ENCODE results near the gene RGS6. TPM values are rescaled to one million over a fixed set of nuclear protein-coding genes. Genes with fewer than 3 reads are reported as not detected.

Gene RGS6
- total and polyA plus RNA-seq, 2 of the 4 experiments (the other 2 are of a cell fraction) = not detected

GRCh38 chr14:72553161-72553560 lies 620.9 kb downstream of the RGS6 start:
- Histone ChIP-seq H4K20me1 (ENCODE audit: insufficient read depth, low read length) (no peaks in the 10 kb centered on the region), H2BK120ac (ENCODE audit: low read depth, low read length) (no peak overlapping the region), H3K9ac (ENCODE audit: low read depth, low read length) (no peak overlapping the region), H2BK20ac (ENCODE audit: low read depth, low read length) (no peak overlapping the region), H3K23ac (ENCODE audit: low read depth, low read length) (no peak overlapping the region), H2BK15ac (ENCODE audit: low read depth, low read length) (no peak overlapping the region), H2BK5ac (ENCODE audit: low read depth, low read length, poor library complexity, severe bottlenecking) (no peak overlapping the region), H3K18ac (ENCODE audit: low read depth, low read length) (no peak overlapping the region), H4K8ac (ENCODE audit: low read depth in 2 of 2, low read length in 2 of 2) (no peak overlapping the region), H3K4me3 (ENCODE audit: insufficient read depth, low read depth, low read length) (no peak overlapping the region), H2AK9ac (replicated peaks; ENCODE audit: low read depth, low read length, poor library complexity) (no peak overlapping the region), H3K36me3 (ENCODE audit: control insufficient read depth, insufficient read depth, low read length) (no peaks in the 10 kb centered on the region), H4K5ac (ENCODE audit: low read depth, low read length) (no peak overlapping the region), H3K79me1 (ENCODE audit: low read depth in 1 of 2, low read length in 2 of 2) (no peaks in the 10 kb centered on the region), H2AFZ (replicated peaks; ENCODE audit: low read length, poor library complexity) (peak overlapping the region; percentile 27), H3K4me1 (ENCODE audit: control insufficient read depth, insufficient read depth, low read length) (0 out of 2 replicates have a peak, but pooled peaks cover 2% of the 10 kb centered on the region), H4K91ac (ENCODE audit: insufficient read depth, low read depth, low read length) (no peak overlapping the region), H3K14ac (replicated peaks; ENCODE audit: low read depth, low read length) (no peak overlapping the region), H3K9me3 (ENCODE audit: control insufficient read depth, insufficient read depth, low read length) (no peaks in the 10 kb centered on the region), H3K9me1 (ENCODE audit: insufficient read depth, low read length) (no peaks in the 10 kb centered on the region), H2AK5ac (ENCODE audit: low read depth, low read length) (no peak overlapping the region), H3K4ac (ENCODE audit: low read depth, low read length) (no peak overlapping the region), H3K27ac (ENCODE audit: insufficient read depth, low read length) (no peak overlapping the region), H3K4me2 (ENCODE audit: low read depth, low read length) (no peak overlapping the region), H3K27me3 (ENCODE audit: control insufficient read depth, insufficient read depth, low read length) (peaks cover 2% of the 10 kb centered on the region; the same call in 1 of the 2 replicates), H3K56ac (ENCODE audit: extremely low read depth, insufficient read depth, low read length) (no peak overlapping the region)
- ATAC-seq (ENCODE audit: low read depth) (no peak), DNase-seq (peak; percentile 17)
- no TSS peak for BruUV-seq (replicated peaks)
- dilution Hi-C loops (cut with HindIII; ENCODE audit: low sequenced_read_pairs, unreplicated experiment) (no loop called here), intact Hi-C loops (cut with micrococcal nuclease) (no loop called here), in situ Hi-C loops (cut with MboI; ENCODE audit: low sequenced_read_pairs) (no loop called here)
- WGBS, 2 experiments (ENCODE audit: extremely low coverage in 2 of 2, insufficient read length in 1 of 2) = 17% methylated on average over 4 of the region's 8 CpGs; no CpG with 5 or more reads in 1 of the 2 experiments
- POLR2A ChIA-PET (ENCODE audit: unreplicated experiment) = no interaction called here
- CTCF ChIA-PET = interaction anchor here (1.4 kb wide), 1 partner anchor 39 kb away, joined by 3 read pairs; no protein-coding TSS in a partner anchor
- TF ChIP-seq CHD1 (IDR thresholded peaks at IDR 0.05; ENCODE audit: low read depth, low read length) (no peak), FOS (IDR thresholded peaks at IDR 0.05; ENCODE audit: low read depth, low read length) (no peak), MAZ (IDR thresholded peaks at IDR 0.05; ENCODE audit: borderline replicate concordance, low read depth, low read length) (no peak), NFE2L2 (IDR thresholded peaks at IDR 0.05; ENCODE audit: low read depth, low read length) (no peak), BHLHE40 (IDR thresholded peaks at IDR 0.05; ENCODE audit: low read depth, low read length) (no peak), RFX5 (IDR thresholded peaks at IDR 0.05; ENCODE audit: low read depth, low read length) (no peak), SMC3 (IDR thresholded peaks at IDR 0.05; ENCODE audit: low read depth, low read length) (no peak), RAD21 (IDR thresholded peaks at IDR 0.05; ENCODE audit: low read length) (no peak), CEBPB (IDR thresholded peaks at IDR 0.05; ENCODE audit: low read depth, low read length) (no peak), RCOR1 (IDR thresholded peaks at IDR 0.05; ENCODE audit: insufficient replicate concordance, low read length) (no peak), MXI1 (IDR thresholded peaks at IDR 0.05; ENCODE audit: borderline replicate concordance, low read depth, low read length) (no peak), POLR2A (IDR thresholded peaks at IDR 0.05; ENCODE audit: low read depth, low read length) (no peak), ELK1 (IDR thresholded peaks at IDR 0.05; ENCODE audit: borderline replicate concordance, low read depth, low read length) (no peak), MAFK (IDR thresholded peaks at IDR 0.05; ENCODE audit: low read depth, low read length) (no peak)
- TF ChIP-seq, protein P1, sequence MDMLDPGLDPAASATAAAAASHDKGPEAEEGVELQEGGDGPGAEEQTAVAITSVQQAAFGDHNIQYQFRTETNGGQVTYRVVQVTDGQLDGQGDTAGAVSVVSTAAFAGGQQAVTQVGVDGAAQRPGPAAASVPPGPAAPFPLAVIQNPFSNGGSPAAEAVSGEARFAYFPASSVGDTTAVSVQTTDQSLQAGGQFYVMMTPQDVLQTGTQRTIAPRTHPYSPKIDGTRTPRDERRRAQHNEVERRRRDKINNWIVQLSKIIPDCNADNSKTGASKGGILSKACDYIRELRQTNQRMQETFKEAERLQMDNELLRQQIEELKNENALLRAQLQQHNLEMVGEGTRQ (IDR thresholded peaks at IDR 0.05; ENCODE audit: low read depth, low read length) = no peak
- TF ChIP-seq, protein P2, sequence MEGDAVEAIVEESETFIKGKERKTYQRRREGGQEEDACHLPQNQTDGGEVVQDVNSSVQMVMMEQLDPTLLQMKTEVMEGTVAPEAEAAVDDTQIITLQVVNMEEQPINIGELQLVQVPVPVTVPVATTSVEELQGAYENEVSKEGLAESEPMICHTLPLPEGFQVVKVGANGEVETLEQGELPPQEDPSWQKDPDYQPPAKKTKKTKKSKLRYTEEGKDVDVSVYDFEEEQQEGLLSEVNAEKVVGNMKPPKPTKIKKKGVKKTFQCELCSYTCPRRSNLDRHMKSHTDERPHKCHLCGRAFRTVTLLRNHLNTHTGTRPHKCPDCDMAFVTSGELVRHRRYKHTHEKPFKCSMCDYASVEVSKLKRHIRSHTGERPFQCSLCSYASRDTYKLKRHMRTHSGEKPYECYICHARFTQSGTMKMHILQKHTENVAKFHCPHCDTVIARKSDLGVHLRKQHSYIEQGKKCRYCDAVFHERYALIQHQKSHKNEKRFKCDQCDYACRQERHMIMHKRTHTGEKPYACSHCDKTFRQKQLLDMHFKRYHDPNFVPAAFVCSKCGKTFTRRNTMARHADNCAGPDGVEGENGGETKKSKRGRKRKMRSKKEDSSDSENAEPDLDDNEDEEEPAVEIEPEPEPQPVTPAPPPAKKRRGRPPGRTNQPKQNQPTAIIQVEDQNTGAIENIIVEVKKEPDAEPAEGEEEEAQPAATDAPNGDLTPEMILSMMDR (conservative IDR thresholded peaks at IDR 0.05; ENCODE audit: low read depth, low read length) = no peak
